HG03439 (cell line): Measurements from ENCODE around the gene PDZD4.

Experiments used
- ATAC-seq: cut with Tn5 transposase; IDR thresholded peaks from one replicate; pipeline ENCODE4 v1.9.1; 2021; ENCODE audit warnings: mild to moderate bottlenecking, moderate library complexity; ENCODE audit not compliant: unreplicated experiment

PDZD4 gene

GRCh38 chrX:153774576-153775292 lies 55.6 kb downstream of the PDZD4 start:
- no peak for ATAC-seq

GRCh38 chrX:153773741-153774575 lies 56.4 kb downstream of the PDZD4 start:
- ATAC-seq: no peak

DNA sequence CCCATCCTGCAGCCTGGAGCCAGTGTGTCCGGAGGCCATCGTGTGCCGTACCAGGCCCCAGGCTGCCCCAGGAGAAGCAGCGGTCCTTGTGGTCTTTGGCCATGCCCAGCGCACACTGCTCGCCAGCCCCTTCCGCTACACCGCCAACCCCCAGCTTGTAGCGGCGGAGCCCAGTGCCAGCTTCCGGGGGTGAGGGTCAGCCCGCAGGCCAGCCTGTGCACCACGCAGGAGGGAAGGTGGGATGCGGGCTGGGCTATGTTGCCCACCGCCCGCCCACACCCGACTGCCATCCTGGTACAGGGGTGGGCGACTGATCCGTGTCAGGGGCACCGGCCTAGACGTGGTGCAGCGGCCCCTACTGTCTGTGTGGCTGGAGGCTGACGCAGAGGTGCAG lies 57.1 kb downstream of the PDZD4 start:
- ATAC-seq: no peak

DNA sequence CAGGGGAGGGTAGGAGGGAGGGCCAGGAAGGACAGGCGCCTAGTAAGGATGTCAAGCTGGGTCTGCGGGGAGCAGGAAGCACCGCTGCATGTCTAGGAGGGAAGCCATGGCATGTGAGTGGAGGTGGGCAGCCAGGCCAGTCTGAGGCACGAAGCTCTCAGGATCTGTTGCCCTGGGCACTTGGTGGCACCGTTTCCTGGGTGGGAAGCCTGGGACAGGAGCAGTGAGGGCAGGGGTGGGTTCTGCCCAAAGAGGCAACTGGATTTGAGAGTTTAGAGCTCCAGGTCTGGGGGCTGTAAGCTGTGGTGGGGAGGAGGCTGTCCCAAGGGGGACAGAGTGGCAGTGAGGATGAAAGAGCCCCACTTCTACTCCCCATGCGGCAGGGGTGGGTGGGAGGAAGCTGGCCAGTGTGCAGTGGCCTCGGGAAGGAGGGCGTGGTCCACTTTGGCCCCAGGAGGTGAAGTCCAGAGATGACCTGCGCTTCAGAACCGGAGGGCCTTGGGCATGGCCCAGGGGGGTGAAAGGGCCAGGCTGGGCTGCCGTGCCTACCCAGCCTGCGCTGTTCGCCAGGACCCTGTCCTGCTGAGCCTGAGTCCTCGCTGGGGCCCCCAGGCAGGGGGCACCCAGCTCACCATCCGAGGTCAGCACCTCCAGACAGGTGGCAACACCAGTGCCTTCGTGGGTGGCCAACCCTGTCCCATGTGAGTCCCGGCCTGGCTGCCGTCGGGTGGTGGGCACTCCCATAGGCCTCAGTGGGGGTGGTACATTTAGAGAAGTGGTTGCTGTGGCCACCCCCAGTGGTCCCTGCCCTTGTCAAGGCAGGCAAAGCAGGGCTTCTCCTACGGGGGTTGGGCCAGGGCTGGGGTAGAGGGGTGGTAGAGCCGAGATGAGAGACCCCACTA lies 57.8 kb downstream of the PDZD4 start:
- ATAC-seq: no peak

DNA sequence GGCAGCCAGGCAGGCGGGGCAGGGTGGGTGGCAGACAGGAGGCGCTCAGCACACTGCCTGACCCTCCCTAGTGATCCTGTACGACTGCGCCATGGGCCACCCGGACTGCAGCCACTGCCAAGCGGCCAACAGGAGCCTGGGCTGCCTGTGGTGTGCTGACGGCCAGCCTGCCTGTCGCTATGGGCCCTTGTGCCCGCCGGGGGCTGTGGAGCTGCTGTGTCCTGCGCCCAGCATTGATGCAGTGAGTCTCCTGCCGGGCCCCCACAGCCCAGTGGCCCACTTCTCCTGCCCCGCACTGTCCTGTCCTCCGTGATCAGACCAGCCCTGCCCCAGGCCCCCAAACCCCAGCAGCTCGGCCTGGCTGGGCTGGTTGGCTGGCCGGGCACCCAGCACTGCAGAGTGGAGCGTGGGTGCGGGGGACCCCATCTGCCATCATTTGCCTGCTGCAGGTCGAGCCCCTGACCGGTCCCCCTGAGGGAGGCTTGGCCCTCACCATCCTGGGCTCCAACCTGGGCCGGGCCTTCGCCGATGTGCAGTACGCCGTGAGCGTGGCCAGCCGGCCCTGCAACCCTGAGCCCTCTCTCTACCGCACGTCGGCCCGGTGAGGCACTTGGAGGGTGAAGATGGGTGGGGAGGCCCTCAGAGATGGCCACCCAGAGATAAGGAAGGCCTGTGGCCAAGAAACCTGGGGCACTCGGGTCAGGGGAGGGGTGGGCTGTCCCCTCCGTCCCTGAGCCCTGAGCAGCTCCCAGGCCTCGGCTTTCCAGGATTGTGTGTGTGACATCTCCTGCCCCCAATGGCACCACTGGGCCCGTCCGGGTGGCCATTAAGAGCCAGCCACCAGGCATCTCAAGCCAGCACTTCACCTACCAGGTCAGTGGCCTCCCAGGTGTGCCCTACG lies 58.7 kb downstream of the PDZD4 start:
- no peak for ATAC-seq

GRCh38 chrX:153770601-153771414 lies 59.5 kb downstream of the PDZD4 start:
- no peak for ATAC-seq

DNA sequence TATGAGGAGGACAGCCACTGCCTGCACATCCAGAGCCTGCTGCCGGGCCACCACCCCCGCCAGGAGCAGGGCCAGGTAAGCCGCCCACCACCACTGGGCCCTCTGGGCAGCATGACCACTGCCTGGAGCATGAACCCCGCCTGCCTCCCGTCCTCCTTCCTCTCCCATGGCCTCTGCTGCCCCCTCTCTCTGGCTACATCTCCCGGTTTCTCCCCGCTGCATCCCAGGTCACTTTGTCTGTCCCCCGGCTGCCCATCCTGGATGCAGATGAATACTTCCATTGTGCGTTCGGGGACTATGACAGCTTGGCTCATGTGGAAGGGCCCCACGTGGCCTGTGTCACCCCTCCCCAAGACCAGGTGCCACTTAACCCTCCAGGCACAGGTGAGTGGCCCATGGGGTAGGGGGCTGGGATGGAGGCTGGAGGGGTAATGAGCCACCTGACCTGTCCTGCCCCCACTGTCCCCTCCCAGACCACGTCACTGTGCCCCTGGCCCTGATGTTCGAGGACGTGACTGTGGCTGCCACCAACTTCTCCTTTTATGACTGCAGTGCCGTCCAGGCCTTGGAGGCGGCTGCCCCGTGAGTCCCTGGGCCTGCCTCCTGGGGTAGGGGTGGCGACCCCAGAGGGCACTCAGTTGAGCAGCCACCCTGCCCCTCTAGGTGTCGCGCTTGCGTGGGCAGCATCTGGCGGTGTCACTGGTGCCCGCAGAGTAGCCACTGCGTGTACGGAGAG lies 60.3 kb downstream of the PDZD4 start:
- no peak for ATAC-seq

- ATAC-seq: no peak
These were observed 61.0 kb downstream of the PDZD4 start for GRCh38 chrX:153769158-153769864.

GRCh38 chrX:153768311-153769157 lies 61.8 kb downstream of the PDZD4 start:
- ATAC-seq: no peak

DNA sequence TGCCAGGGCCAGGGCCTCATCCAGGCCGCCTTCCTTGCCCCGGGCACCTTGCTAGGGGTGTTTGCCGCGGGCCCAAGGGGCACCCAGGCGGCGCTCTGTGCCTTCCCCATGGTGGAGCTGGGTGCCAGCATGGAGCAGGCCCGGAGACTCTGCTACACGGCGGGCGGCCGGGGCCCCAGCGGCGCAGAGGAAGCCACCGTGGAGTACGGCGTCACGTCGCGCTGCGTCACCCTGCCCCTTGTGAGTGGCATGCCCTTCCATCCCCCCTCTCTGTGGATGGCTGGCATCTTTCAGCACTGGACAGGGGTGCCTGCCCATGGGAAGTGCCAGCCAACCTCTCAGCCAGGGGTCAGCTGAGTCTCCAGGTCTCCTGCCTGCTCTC lies 62.7 kb downstream of the PDZD4 start:
- ATAC-seq: no peak

GRCh38 chrX:153766871-153767673 lies 63.3 kb downstream of the PDZD4 start:
- no peak for ATAC-seq

DNA sequence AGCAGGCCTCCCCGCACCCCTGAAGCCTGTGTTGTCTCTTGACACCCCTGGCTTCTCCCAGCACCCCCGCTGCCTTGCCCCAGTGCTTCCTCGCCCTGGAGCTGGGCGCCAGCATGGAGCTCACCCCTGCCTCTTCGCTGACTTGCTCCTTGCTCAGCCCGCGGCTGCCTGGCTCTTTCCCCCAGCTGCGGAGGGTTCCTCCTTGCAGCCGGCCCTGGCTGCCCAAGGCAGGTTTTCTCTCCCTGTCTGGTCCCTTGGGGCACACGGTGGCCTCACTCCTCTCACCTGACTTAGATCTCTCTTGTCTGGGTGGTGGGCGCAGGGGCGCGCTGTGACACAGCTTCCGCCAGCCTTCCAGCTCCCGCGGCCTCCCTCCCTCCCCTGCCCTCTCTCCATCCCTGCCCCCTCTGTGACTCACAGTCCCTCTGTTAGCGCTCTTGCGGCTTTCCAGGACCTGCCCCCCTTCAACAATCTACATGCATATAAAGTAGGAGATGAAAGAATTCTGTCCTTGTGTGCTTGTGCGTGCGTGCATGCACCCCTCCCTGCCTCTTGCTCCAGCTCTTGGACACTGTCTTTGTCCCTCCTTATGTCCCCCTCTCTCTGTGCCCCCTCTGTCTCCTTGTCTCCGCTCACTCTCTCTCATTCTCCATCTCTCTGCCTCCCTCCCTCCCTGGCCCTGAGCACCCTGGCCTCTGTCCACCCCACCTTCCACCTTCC lies 64.1 kb downstream of the PDZD4 start:
- no peak for ATAC-seq

GRCh38 chrX:153765138-153766079 lies 64.9 kb downstream of the PDZD4 start:
- no peak for ATAC-seq

DNA sequence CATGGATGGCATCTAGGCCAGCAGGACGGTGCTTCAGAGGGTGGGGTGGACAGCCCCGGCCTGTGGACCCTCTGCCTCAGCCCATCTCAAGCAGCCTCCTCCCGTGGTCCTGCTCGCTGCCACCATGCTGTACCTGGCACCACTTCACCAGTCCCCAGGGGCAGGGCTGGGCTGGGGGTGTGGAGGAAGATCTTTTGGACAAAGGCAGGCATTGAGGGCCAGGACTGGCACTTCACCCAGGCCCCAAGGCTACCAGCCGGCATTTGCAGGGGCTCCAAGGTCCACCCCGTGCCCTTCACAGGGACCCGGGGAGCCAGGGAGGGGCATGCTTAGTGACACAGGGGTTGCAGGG lies 65.6 kb downstream of the PDZD4 start:
- ATAC-seq: no peak
